ENCODE data around the gene SGMS1. TPM values are rescaled to one million over a fixed set of nuclear protein-coding genes. Genes with fewer than 3 reads are reported as not detected.

SGMS1 gene
- polyA plus RNA-seq, 2 of the 4 experiments (the other 2 are of a cell fraction), result 22.7 to 28.2 TPM

GRCh38 chr10:50645236-50645635, 21.5 kb upstream of the SGMS1 start:
- CTCF ChIA-PET, result interaction anchor here (0.9 to 1.2 kb wide), 3 partner anchors 9 to 110 kb away, joined by 3 read pairs; no protein-coding TSS in a partner anchor
- no peaks in the 10 kb centered on the region for H3K4me1 ChIP-seq
- ATAC-seq, result no peak
- POLR2A ChIA-PET, result no interaction called here
- H3K27ac ChIP-seq, result no peak overlapping the region
- TF ChIP-seq RARB (CRISPR knock-in tag; IDR thresholded peaks at IDR 0.05), result no peak
- TF ChIP-seq RCOR1 (IDR thresholded peaks at IDR 0.05; ENCODE audit: low read depth, low read length), result no peak
- no peak for TF ChIP-seq KDM1A (IDR thresholded peaks at IDR 0.05; ENCODE audit: low read depth)
- no peak for TF ChIP-seq HDAC2 (IDR thresholded peaks at IDR 0.05)
- TF ChIP-seq HOXA7 (CRISPR knock-in tag; IDR thresholded peaks at IDR 0.05), result no peak
- no peak for TF ChIP-seq POLR2AphosphoS2 (conservative IDR thresholded peaks at IDR 0.05; ENCODE audit: low read length)
- no peak for TF ChIP-seq HOXB5 (CRISPR knock-in tag; IDR thresholded peaks at IDR 0.05)
- TF ChIP-seq PHF8 (IDR thresholded peaks at IDR 0.05; ENCODE audit: borderline replicate concordance, low read depth), result no peak
- no peak for TF ChIP-seq MAZ (IDR thresholded peaks at IDR 0.05; ENCODE audit: borderline replicate concordance, low read depth, low read length)
- TF ChIP-seq SREBF2 (IDR thresholded peaks at IDR 0.05), result no peak
- no peak for TF ChIP-seq FOXS1 (CRISPR knock-in tag; IDR thresholded peaks at IDR 0.05)
- TF ChIP-seq RAD21 (conservative IDR thresholded peaks at IDR 0.05 in 1 of 2, IDR thresholded peaks at IDR 0.05 in 1 of 2), result no peak
- TF ChIP-seq, protein P1, sequence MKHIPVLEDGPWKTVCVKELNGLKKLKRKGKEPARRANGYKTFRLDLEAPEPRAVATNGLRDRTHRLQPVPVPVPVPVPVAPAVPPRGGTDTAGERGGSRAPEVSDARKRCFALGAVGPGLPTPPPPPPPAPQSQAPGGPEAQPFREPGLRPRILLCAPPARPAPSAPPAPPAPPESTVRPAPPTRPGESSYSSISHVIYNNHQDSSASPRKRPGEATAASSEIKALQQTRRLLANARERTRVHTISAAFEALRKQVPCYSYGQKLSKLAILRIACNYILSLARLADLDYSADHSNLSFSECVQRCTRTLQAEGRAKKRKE (CRISPR knock-in tag; IDR thresholded peaks at IDR 0.05; ENCODE audit: low read depth), result no peak
- no peak for TF ChIP-seq GATA3 (IDR thresholded peaks at IDR 0.05; ENCODE audit: borderline replicate concordance)
- no peak for TF ChIP-seq NPAS2 (CRISPR knock-in tag; IDR thresholded peaks at IDR 0.05; ENCODE audit: borderline replicate concordance)
- no peak for TF ChIP-seq ELK1 (IDR thresholded peaks at IDR 0.05; ENCODE audit: low read depth, low read length)
- TF ChIP-seq EHF (CRISPR knock-in tag; IDR thresholded peaks at IDR 0.05), result no peak
- DNase-seq (ENCODE audit: low read depth in 1 of 2, low spot score in 1 of 2), result no peak
- H3K4me3 ChIP-seq, result no peak overlapping the region
- FAIRE-seq, result no peak
- H3K9me3 ChIP-seq, result no peaks in the 10 kb centered on the region
- H3K4me2 ChIP-seq, result no peak overlapping the region

- H3K4me1 ChIP-seq, result no peaks in the 10 kb centered on the region
- TF ChIP-seq SMC3 (IDR thresholded peaks at IDR 0.05) (no peak), RNF2 (IDR thresholded peaks at IDR 0.05; ENCODE audit: borderline replicate concordance, low read depth) (no peak), MAFK (IDR thresholded peaks at IDR 0.05; ENCODE audit: partially characterized antibody) (no peak), KDM5A (IDR thresholded peaks at IDR 0.05) (no peak), RCOR1 (IDR thresholded peaks at IDR 0.05; ENCODE audit: low read depth, low read length) (no peak)
- no peak for ATAC-seq
- H3K4me2 ChIP-seq, result no peak overlapping the region
- FAIRE-seq, result no peak
- ChIA-PET CTCF (no interaction called here), POLR2A (no interaction called here)
- H3K9me3 ChIP-seq, result no peaks in the 10 kb centered on the region
- no peak for DNase-seq (ENCODE audit: low read depth in 1 of 2, low spot score in 1 of 2)
- WGBS (ENCODE audit: missing lambda C conversion rate), result 28% methylated on average over 2 of the region's 2 CpGs
- H3K4me3 ChIP-seq, result no peak overlapping the region
- H3K27ac ChIP-seq, result no peak overlapping the region
Measured at GRCh38 chr10:50641626-50642025, 17.9 kb upstream of the SGMS1 start.

DNA sequence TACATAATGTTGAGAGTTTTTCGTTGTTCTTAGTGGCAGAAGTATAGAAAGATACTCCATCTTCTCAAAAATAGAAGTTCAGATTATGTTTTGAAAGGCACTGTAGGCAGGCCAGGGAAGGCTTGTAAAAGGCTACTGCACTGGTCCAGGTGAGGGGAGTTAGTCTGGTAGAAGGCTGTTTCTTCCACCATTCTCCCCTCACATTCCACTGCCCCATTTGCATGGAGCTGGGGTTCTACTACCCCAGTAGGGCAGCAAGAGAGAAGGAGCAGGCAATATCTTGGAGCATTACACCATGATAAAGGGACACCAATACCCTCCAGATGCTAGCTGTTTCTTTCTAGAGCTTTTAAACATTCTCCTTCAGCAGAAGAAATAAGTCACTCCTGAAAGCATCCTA, 16.5 kb upstream of the SGMS1 start:
- Histone ChIP-seq H3K4me3 (no peak overlapping the region), H3K27ac (no peak overlapping the region), H3K4me2 (no peak overlapping the region), H3K9me3 (no peaks in the 10 kb centered on the region), H3K4me1 (no peaks in the 10 kb centered on the region)
- ATAC-seq, result no peak
- CTCF ChIA-PET, result interaction anchor here (2.1 kb wide), 1 partner anchor 16 kb away, joined by 4 read pairs; no protein-coding TSS in a partner anchor
- no peak for FAIRE-seq
- POLR2A ChIA-PET, result no interaction called here
- DNase-seq (ENCODE audit: low read depth in 1 of 2, low spot score in 1 of 2), result no peak
- TF ChIP-seq PHF8 (IDR thresholded peaks at IDR 0.05; ENCODE audit: borderline replicate concordance, low read depth) (no peak), ELK1 (IDR thresholded peaks at IDR 0.05; ENCODE audit: low read depth, low read length) (no peak), HOXB5 (CRISPR knock-in tag; IDR thresholded peaks at IDR 0.05) (no peak), MAX (IDR thresholded peaks at IDR 0.05) (no peak)
- 3% methylated on average over 1 of the region's 1 CpG for WGBS (ENCODE audit: missing lambda C conversion rate)

Data from A549 (cell line).